ENCODE data around the gene EMC9.

The EMC9 gene

DNA sequence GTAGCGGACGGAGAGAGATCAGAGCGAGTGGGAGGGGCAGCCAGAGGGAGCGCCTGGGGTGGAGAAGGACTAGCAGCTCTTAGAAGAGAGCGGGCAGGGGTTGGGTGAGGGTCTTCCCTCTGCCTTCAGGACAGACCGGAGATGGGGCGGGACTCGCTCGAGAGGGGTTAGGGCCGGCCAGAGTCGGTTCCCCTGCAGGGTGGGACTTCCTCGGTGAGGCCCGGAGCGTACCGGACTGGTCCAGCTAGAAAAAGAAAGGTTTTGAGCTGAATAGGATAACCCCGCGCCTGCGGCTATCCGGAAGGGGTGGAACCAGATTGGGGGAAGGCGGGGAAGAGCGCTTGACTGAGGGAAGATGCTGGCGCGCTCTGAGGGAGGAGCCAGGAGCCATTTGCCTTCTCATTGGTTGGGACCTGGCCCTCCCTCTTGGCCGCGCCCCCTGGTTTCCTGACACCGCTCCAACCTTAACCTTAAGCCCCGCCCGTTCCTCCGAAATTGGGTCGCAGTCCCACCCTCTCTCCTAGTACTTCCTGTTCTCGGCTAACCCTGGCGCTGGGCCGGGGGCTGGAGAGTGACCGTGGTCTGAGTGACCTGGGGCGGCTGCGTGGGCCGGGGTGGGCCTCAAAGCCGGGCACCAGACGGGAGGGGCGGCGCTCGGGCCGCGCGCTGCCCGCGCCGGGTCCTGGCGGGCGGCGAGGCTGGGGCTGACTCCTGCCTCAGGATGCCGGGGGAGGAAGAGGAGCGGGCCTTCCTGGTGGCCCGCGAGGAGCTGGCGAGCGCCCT lies 5.8 kb upstream of the EMC9 start, which contains the start of gene RNF31:
RNF31 (plus strand) TSS at position 521 of the 783 bp plus-strand sequence; CDS start at position 722, 201 bp downstream.
- 0% methylated on average over 49 to 50 of the region's 57 CpGs for WGBS, 2 experiments (ENCODE audit: insufficient coverage in 2 of 2)
- peaks cover 9% of the 10 kb centered on the region for H3K4me1 ChIP-seq (ENCODE audit: control insufficient read depth, insufficient read depth, low read length, poor library complexity, severe bottlenecking)
- H3K9me3 ChIP-seq (ENCODE audit: control insufficient read depth, low read length) = no peaks in the 10 kb centered on the region
- peak within 1 kb of the TSS; percentile 95 for H3K4me3 ChIP-seq (ENCODE audit: extremely low read depth, insufficient read depth, low read length, poor library complexity, severe bottlenecking)
- H3K27ac ChIP-seq (ENCODE audit: low read depth, low read length, severe bottlenecking) = peak within 1 kb of the TSS; percentile 75
- peaks cover 55% of the 10 kb centered on the region for H3K36me3 ChIP-seq (ENCODE audit: control insufficient read depth, insufficient read depth, low read length)

DNA sequence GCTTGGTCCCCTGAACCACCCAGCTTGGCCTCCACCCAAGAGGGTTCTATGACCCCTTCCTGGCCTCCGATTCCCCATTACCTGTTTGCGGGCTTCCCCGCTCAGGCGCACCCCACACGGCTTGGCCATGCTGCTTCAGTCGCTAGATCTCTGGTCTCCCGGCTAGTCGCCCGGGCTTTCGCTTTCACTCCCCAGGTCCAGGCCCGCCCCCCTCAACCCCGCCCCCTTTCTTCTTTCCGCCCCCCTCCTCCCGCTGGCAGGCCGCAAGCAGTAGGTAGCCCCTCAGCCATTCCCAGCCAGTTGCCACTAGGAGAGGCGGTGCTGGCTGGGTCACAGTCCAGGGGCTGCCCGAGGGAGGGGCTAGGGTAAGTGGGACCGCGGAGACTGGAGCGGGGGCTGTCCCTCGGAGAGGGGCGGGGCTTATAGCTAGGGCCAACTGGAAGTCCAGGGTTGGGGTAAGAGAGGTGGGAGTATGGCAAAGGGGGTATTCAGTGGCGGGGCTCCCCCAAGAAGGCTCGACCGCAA lies 5.1 kb upstream of the EMC9 start, which contains the start of gene PSME2:
PSME2 (minus strand) TSS at position 158 of the 525 bp plus-strand sequence; CDS start at position 129, 29 bp downstream.
- Histone ChIP-seq H3K9me3 (ENCODE audit: control insufficient read depth, low read length) (no peaks in the 10 kb centered on the region), H3K4me3 (ENCODE audit: extremely low read depth, insufficient read depth, low read length, poor library complexity, severe bottlenecking) (peak within 1 kb of the TSS; percentile 95), H3K36me3 (ENCODE audit: control insufficient read depth, insufficient read depth, low read length) (peaks cover 48% of the 10 kb centered on the region), H3K4me1 (ENCODE audit: control insufficient read depth, insufficient read depth, low read length, poor library complexity, severe bottlenecking) (peaks cover 9% of the 10 kb centered on the region), H3K27ac (ENCODE audit: low read depth, low read length, severe bottlenecking) (peak within 1 kb of the TSS; percentile 75)
- WGBS, 2 experiments (ENCODE audit: insufficient coverage in 2 of 2) = 0 to 1% methylated on average over 13 to 15 of the region's 25 CpGs

DNA sequence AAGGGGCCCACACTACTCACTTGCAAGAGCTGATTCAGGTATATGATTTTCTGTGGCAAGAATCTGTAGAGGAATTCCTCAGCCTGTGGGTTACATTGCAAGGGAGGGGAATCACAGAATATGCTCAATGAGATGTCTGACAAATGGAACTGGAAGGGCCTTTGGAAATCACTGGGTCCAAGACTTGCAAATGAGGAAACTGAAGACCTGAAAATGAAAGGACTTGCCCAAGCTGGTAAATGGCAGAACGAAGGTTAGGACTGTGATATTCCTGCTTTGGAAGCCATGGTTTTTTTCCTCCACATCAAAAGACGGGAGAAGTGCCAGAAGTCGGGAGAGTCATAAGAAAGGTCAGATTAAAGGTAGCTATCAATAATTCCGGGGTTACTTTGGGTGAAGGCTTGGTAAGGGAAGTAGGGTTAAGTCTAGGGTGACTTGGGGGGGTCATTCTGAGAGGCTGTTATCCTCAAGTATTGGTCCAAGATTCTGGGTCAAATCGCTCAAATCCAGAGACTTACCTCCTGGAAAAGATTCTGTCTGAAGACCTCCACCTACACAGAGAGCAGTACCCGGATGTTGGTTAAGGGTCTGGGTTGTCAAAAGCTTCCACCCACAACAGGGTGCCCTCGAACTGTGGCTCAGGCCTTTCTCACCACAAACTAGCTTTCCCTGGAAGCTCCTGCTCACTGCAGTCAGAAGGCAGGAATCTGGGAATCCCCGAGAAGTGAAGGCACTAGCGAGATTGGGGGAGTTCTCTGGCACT lies 4.5 kb upstream of the EMC9 start:
- no peaks in the 10 kb centered on the region for H3K9me3 ChIP-seq (ENCODE audit: control insufficient read depth, low read length)
- H3K27ac ChIP-seq (ENCODE audit: low read depth, low read length, severe bottlenecking) = peak overlapping the region; percentile 71
- peaks cover 42% of the 10 kb centered on the region for H3K36me3 ChIP-seq (ENCODE audit: control insufficient read depth, insufficient read depth, low read length)
- H3K4me1 ChIP-seq (ENCODE audit: control insufficient read depth, insufficient read depth, low read length, poor library complexity, severe bottlenecking) = peaks cover 9% of the 10 kb centered on the region
- H3K4me3 ChIP-seq (ENCODE audit: extremely low read depth, insufficient read depth, low read length, poor library complexity, severe bottlenecking) = peak overlapping the region; percentile 95
- 47 to 66% methylated on average over 3 to 6 of the region's 9 CpGs for WGBS, 2 experiments (ENCODE audit: insufficient coverage in 2 of 2)

DNA sequence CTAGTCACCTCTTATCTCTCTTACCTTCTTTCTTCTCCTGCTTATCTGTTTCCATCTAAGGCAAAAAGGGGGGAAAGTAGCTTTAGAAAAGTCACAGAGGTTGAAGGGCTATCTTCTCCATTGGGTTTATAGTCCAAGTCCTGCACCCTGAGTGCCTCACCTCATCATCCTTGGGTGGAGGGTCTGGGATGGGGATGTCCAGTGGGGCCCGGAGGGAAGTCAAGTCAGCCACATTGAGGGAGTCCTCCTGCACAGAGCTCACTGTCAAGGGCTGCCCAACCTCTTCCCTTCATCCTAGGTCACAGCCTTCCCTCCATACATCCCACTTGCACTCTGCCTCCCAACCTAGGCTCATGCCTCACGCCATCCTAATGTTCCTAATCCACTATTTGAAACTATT lies 3.8 kb upstream of the EMC9 start:
- H3K27ac ChIP-seq (ENCODE audit: low read depth, low read length, severe bottlenecking) = no peak overlapping the region
- H3K4me3 ChIP-seq (ENCODE audit: extremely low read depth, insufficient read depth, low read length, poor library complexity, severe bottlenecking) = no peak overlapping the region

DNA sequence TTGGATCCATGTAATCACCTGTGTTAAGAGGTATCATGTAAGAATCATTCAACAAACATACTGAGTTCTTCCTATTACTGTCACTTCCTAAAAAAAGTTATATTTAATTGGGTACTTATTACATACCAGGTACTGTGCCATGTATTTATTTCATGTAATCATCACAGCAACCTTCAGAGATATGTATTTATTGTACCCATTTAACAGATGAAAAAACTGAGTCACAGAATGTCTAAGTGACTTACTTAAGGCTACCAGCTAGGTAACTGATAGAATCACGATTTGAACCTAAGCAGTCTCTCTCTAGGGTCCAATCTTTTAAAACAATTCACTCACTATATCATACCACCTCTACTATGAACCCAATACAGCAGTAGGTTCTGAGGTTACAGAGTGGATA lies 3.1 kb upstream of the EMC9 start:
- 100% methylated on average over 1 of the region's 1 CpG; no CpG with 5 or more reads in 1 of the 2 experiments for WGBS, 2 experiments (ENCODE audit: insufficient coverage in 2 of 2)
- H3K4me3 ChIP-seq (ENCODE audit: extremely low read depth, insufficient read depth, low read length, poor library complexity, severe bottlenecking) = no peak overlapping the region
- peaks cover 31% of the 10 kb centered on the region for H3K36me3 ChIP-seq (ENCODE audit: control insufficient read depth, insufficient read depth, low read length)
- H3K9me3 ChIP-seq (ENCODE audit: control insufficient read depth, low read length) = no peaks in the 10 kb centered on the region
- H3K4me1 ChIP-seq (ENCODE audit: control insufficient read depth, insufficient read depth, low read length, poor library complexity, severe bottlenecking) = peaks cover 9% of the 10 kb centered on the region
- no peak overlapping the region for H3K27ac ChIP-seq (ENCODE audit: low read depth, low read length, severe bottlenecking)

More for the DNA sequence above, 3.8 kb upstream of the EMC9 start:
- H3K36me3 ChIP-seq (ENCODE audit: control insufficient read depth, insufficient read depth, low read length) = peaks cover 35% of the 10 kb centered on the region
- WGBS, 2 experiments (ENCODE audit: insufficient coverage in 2 of 2) = 100% methylated on average over 2 of the region's 2 CpGs; no CpG with 5 or more reads in 1 of the 2 experiments
- H3K9me3 ChIP-seq (ENCODE audit: control insufficient read depth, low read length) = no peaks in the 10 kb centered on the region
- peaks cover 9% of the 10 kb centered on the region for H3K4me1 ChIP-seq (ENCODE audit: control insufficient read depth, insufficient read depth, low read length, poor library complexity, severe bottlenecking)

DNA sequence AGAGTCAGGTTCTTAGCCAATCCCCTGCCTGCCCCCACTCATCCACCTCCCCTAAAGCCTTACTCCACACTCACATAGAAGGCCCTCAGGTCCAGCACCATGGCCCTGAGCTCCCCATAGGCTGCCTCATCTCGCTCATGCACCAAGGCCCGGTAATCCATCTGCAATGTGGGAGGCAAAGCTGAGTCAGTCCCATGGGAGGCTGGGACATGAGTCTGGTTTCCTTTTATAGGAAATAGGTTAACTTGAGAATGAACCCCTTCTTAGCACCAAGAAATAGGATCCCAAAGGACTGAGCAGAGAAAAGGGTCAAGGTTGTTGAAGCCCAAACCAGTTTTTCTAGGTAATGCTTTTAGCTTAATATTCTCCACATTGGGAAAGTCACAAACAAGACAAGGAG lies 2.1 kb upstream of the EMC9 start:
- Histone ChIP-seq H3K36me3 (ENCODE audit: control insufficient read depth, insufficient read depth, low read length) (peaks cover 31% of the 10 kb centered on the region), H3K27ac (ENCODE audit: low read depth, low read length, severe bottlenecking) (no peak overlapping the region), H3K4me3 (ENCODE audit: extremely low read depth, insufficient read depth, low read length, poor library complexity, severe bottlenecking) (no peak overlapping the region), H3K4me1 (ENCODE audit: control insufficient read depth, insufficient read depth, low read length, poor library complexity, severe bottlenecking) (peaks cover 9% of the 10 kb centered on the region), H3K9me3 (ENCODE audit: control insufficient read depth, low read length) (no peaks in the 10 kb centered on the region)
- WGBS, 2 experiments (ENCODE audit: insufficient coverage in 2 of 2) = 100% methylated on average over 2 of the region's 2 CpGs

DNA sequence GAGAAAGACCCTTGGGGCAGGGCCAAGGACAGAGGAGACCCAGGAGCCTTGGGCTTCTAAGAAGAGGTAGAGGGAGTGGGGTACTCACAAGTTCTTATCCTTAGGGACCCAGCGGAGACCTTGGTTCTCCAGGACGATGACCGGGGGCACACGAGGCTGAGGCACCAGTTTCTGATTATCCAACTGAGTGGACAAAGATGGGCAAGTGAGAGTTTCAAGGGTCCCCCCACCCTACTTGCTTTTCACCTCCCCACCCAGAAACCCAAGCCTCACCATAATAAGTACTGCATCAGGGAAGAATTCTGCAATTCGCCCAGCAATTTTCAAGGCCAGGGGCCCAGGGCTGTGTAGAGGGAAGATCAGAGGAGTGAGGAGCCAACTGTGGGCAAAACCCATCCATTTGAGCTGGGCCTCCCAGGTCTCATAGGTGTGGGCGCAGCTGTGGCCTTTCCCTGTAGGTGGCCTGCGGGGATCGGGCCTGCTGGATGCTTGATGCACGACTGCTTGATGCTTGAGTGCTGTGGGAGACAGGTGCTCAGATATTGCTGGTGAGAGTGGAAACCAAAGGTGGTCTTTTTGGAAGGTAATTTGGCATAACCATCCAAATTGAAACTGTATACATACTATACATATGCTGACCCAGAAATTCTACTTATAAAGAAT lies 2.0 kb downstream of the EMC9 start:
- 100% methylated on average over 2 of the region's 9 CpGs for WGBS, 2 experiments (ENCODE audit: insufficient coverage in 2 of 2)
- H3K36me3 ChIP-seq (ENCODE audit: control insufficient read depth, insufficient read depth, low read length) = peaks cover 35% of the 10 kb centered on the region
- peak overlapping the region; percentile 73 for H3K4me3 ChIP-seq (ENCODE audit: extremely low read depth, insufficient read depth, low read length, poor library complexity, severe bottlenecking)
- no peaks in the 10 kb centered on the region for H3K9me3 ChIP-seq (ENCODE audit: control insufficient read depth, low read length)
- H3K4me1 ChIP-seq (ENCODE audit: control insufficient read depth, insufficient read depth, low read length, poor library complexity, severe bottlenecking) = peaks cover 2% of the 10 kb centered on the region
- H3K27ac ChIP-seq (ENCODE audit: low read depth, low read length, severe bottlenecking) = no peak overlapping the region

DNA sequence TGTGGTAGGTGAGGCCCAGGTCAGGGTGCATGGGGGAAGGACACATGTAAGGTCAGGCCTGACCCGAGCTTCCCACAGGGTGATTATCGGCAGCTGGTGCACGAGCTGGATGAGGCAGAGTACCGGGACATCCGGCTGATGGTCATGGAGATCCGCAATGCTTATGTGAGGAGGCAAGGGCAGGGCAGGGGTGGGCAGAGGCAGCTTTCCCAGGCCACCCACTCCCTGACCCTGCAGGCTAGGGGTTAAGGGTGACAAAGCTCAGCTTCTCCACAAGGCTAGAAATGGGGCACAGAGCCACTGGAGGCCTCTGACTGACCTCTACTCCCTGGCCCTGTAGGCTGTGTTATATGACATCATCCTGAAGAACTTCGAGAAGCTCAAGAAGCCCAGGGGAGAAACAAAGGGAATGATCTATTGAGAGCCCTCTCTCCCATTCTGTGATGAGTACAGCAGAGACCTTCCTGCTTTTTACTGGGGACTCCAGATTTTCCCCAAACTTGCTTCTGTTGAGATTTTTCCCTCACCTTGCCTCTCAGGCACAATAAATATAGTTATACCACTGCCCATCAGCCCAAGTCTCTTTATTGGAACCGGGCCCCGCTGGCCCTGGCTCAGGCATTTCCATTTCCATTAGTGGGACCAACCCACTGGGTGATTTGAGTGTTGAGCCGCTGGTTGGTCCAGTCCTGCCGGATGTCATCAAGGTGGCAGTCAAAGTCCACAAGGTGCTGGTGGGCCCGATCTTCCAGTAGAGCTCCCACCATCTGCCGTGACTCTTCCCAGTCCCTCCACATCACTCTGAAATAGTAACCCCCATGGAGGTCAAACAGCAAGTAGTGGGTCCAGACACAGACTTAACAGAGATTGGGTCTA lies 2.8 kb downstream of the EMC9 start:
- Histone ChIP-seq H3K9me3 (ENCODE audit: control insufficient read depth, low read length) (no peaks in the 10 kb centered on the region), H3K4me1 (ENCODE audit: control insufficient read depth, insufficient read depth, low read length, poor library complexity, severe bottlenecking) (peaks cover 2% of the 10 kb centered on the region), H3K4me3 (ENCODE audit: extremely low read depth, insufficient read depth, low read length, poor library complexity, severe bottlenecking) (no peak overlapping the region), H3K36me3 (ENCODE audit: control insufficient read depth, insufficient read depth, low read length) (peaks cover 28% of the 10 kb centered on the region), H3K27ac (ENCODE audit: low read depth, low read length, severe bottlenecking) (no peak overlapping the region)
- WGBS, 2 experiments (ENCODE audit: insufficient coverage in 2 of 2) = 95 to 100% methylated on average over 10 to 11 of the region's 13 CpGs

DNA sequence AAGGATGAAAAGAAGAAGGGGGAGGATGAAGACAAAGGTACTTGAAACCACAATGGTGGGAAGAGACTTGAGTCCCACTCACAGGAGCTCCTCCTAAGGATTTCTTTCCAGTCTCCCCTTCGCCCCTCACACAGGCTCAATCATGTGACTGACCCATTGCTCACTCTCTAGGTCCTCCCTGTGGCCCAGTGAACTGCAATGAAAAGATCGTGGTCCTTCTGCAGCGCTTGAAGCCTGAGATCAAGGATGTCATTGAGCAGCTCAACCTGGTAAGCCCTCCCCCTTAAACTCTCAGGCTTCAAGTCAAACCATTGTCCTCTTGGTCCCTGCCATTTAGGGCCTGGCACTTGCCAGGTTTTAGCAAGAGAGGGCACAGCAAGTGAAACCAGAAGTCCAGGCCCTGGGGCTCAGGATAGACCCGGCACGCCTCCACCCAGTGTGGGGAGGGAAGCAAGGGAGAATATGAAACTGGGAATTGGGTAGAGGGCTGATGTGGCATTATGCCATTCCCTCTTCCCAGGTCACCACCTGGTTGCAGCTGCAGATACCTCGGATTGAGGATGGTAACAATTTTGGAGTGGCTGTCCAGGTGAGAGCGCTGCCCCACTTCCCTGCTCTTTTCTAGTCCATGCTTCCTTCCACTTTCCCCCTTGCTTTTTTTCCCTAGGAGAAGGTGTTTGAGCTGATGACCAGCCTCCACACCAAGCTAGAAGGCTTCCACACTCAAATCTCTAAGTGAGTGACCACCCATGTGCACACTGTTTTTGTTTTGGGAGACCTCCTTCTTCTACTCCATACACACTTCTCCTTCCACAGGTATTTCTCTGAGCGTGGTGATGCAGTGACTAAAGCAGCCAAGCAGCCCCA lies 3.6 kb downstream of the EMC9 start:
- H3K27ac ChIP-seq (ENCODE audit: low read depth, low read length, severe bottlenecking) = no peak overlapping the region
- peaks cover 22% of the 10 kb centered on the region for H3K36me3 ChIP-seq (ENCODE audit: control insufficient read depth, insufficient read depth, low read length)
- H3K9me3 ChIP-seq (ENCODE audit: control insufficient read depth, low read length) = no peaks in the 10 kb centered on the region
- H3K4me1 ChIP-seq (ENCODE audit: control insufficient read depth, insufficient read depth, low read length, poor library complexity, severe bottlenecking) = peaks cover 2% of the 10 kb centered on the region
- 83 to 98% methylated on average over 4 to 5 of the region's 8 CpGs for WGBS, 2 experiments (ENCODE audit: insufficient coverage in 2 of 2)
- H3K4me3 ChIP-seq (ENCODE audit: extremely low read depth, insufficient read depth, low read length, poor library complexity, severe bottlenecking) = no peak overlapping the region

Measured in mesodermal cell (in vitro differentiated cells).